ENCODE measurements around the gene ABAT.
"Not testable (repeated sequence)": the region's sequence is repeated elsewhere in the genome, so short reads cannot be mapped to it uniquely, and the experiment has no call there.

GRCh38 chr16:8786316-8786715 is 111.9 kb downstream of the ABAT start:
- TF ChIP-seq, protein P1, sequence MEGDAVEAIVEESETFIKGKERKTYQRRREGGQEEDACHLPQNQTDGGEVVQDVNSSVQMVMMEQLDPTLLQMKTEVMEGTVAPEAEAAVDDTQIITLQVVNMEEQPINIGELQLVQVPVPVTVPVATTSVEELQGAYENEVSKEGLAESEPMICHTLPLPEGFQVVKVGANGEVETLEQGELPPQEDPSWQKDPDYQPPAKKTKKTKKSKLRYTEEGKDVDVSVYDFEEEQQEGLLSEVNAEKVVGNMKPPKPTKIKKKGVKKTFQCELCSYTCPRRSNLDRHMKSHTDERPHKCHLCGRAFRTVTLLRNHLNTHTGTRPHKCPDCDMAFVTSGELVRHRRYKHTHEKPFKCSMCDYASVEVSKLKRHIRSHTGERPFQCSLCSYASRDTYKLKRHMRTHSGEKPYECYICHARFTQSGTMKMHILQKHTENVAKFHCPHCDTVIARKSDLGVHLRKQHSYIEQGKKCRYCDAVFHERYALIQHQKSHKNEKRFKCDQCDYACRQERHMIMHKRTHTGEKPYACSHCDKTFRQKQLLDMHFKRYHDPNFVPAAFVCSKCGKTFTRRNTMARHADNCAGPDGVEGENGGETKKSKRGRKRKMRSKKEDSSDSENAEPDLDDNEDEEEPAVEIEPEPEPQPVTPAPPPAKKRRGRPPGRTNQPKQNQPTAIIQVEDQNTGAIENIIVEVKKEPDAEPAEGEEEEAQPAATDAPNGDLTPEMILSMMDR (IDR thresholded peaks at IDR 0.05), result not testable (repeated sequence)
- not testable (repeated sequence) for TF ChIP-seq EZH2 (IDR thresholded peaks at IDR 0.05; ENCODE audit: borderline replicate concordance, insufficient read depth, low read depth, low read length, poor library complexity, severe bottlenecking)

Data from B cell (primary cell).